Kidney (tissue), 14 donors: ENCODE measurements around the gene EEF1AKMT3. TPM values are rescaled to one million over a fixed set of nuclear protein-coding genes. Genes with fewer than 3 reads are reported as not detected.

ENCODE experiments used
- DNase-seq, 5 donors: peaks; one replicate each; pipeline ENCODE4 v3.0.0-alpha.2; 2013 to 2020
- FAIRE-seq: peaks from 2 replicates; lab custom pipeline; 2012; peaks lifted over from hg19 to GRCh38; lab: Jason Lieb, UNC
- H3K27ac ChIP-seq, 2 donors: one replicate each; pipeline ENCODE4 v1.7.0; 2013; ENCODE audit warnings: low read depth in 2 of 2, low read length in 2 of 2, inconsistent platforms in 1 of 2
- H3K27me3 ChIP-seq: one replicate; pipeline ENCODE4 v1.7.1; 2013; ENCODE audit warnings: low read length, inconsistent platforms; ENCODE audit not compliant: control insufficient read depth, insufficient read depth
- H3K36me3 ChIP-seq, 3 donors: one replicate each; pipeline versions ENCODE4 v1.7.0 to v1.7.1; 2013; ENCODE audit warnings: low read length in 3 of 3, control low read depth in 1 of 3, inconsistent platforms in 1 of 3; ENCODE audit not compliant: insufficient read depth in 3 of 3, control insufficient read depth in 2 of 3
- H3K4me1 ChIP-seq, 3 donors: one replicate each; pipeline versions ENCODE4 v1.7.0 to v1.7.1; 2013; ENCODE audit warnings: low read length in 3 of 3, inconsistent platforms in 1 of 3, low read depth in 1 of 3; ENCODE audit not compliant: control insufficient read depth in 2 of 3, insufficient read depth in 2 of 3
- H3K4me3 ChIP-seq, 3 donors: one replicate each; pipeline versions ENCODE4 v1.7.0 to v1.8.1; 2013; ENCODE audit warnings: low read length in 3 of 3, control low read depth in 1 of 3, inconsistent platforms in 1 of 3
- H3K9ac ChIP-seq, 3 donors: one replicate each; pipeline versions ENCODE4 v1.7.0 to v1.7.1; 2013; ENCODE audit warnings: low read length in 3 of 3, control low read depth in 1 of 3, inconsistent platforms in 1 of 3
- H3K9me3 ChIP-seq, 3 donors: one replicate each; pipeline versions ENCODE4 v1.7.0 to v1.7.1; 2013; ENCODE audit warnings: low read length in 3 of 3, control low read depth in 1 of 3, inconsistent platforms in 1 of 3; ENCODE audit not compliant: control insufficient read depth in 2 of 3, insufficient read depth in 1 of 3
- intact Hi-C: fragments of 100-400 bp; cut with DNase I; formaldehyde crosslinking; loops from one replicate; pipeline ENCODE4 v1.11.1; 2022
- polyA plus RNA-seq: library from polyadenylated mRNA; stranded (reverse); fragments of 350-450 nt; fragmentation: Illumina TruSeq; extraction: RNeasy Lipid Tissue Mini Kit (QIAGEN cat#74804); gene quantifications from one replicate; pipeline ENCODE4 v1.2.3, GENCODE V29; 2014; ENCODE audit warnings: low read depth, low replicate concordance; ENCODE audit not compliant: insufficient read depth
- total RNA-seq: library from RNA; stranded (reverse); fragmentation: NEBNext Ultra II Directional; extraction: Animal tissue kit (Norgen Biotek cat#: 25700); gene quantifications from one replicate; pipeline ENCODE4 v1.2.1, GENCODE V29; 2021
- TF ChIP-seq, protein P1 (sequence below): IDR thresholded peaks from 3 replicates; pipeline ENCODE4 v1.5.1; 2012; ENCODE audit warnings: mild to moderate bottlenecking, moderate library complexity, borderline replicate concordance; ENCODE audit not compliant: insufficient read depth; ENCODE audit errors: extremely low read depth
- donor health status: control.
- donor health status: control.
- donor health status: control.
- donor health status: control.
- donor health status: control.
- donor health status: DM: yes; HTN: yes; CAD: no.
- donor health status: Normal renal cell carcinoma (clear cell type).

EEF1AKMT3 gene
- total and polyA plus RNA-seq, 2 donors from 2014 or later: 10.4 to 15.3 TPM

GRCh38 chr12:57724003-57724935 is 48.1 kb upstream of the EEF1AKMT3 start:
- DNase-seq: no peak

GRCh38 chr12:57724936-57725740 is 47.3 kb upstream of the EEF1AKMT3 start:
- Histone ChIP-seq H3K4me1 (peaks cover 0 to 12% (median 0%) of the 10 kb centered on the region in 3 donors), H3K36me3 (peaks cover 0 to 7% (median 0%) of the 10 kb centered on the region in 3 donors), H3K4me3 (no peak overlapping the region), H3K27ac (no peak overlapping the region), H3K9ac (no peak overlapping the region), H3K9me3 (no peaks in the 10 kb centered on the region), H3K27me3 (no peaks in the 10 kb centered on the region)
- no peak for FAIRE-seq
- intact Hi-C loops: no loop called here
- TF ChIP-seq, protein P1, sequence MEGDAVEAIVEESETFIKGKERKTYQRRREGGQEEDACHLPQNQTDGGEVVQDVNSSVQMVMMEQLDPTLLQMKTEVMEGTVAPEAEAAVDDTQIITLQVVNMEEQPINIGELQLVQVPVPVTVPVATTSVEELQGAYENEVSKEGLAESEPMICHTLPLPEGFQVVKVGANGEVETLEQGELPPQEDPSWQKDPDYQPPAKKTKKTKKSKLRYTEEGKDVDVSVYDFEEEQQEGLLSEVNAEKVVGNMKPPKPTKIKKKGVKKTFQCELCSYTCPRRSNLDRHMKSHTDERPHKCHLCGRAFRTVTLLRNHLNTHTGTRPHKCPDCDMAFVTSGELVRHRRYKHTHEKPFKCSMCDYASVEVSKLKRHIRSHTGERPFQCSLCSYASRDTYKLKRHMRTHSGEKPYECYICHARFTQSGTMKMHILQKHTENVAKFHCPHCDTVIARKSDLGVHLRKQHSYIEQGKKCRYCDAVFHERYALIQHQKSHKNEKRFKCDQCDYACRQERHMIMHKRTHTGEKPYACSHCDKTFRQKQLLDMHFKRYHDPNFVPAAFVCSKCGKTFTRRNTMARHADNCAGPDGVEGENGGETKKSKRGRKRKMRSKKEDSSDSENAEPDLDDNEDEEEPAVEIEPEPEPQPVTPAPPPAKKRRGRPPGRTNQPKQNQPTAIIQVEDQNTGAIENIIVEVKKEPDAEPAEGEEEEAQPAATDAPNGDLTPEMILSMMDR: no peak
- DNase-seq: no peak

More at GRCh38 chr12:57724003-57724935, 48.1 kb upstream of the EEF1AKMT3 start:
- no peak overlapping the region for H3K27ac ChIP-seq
- no peaks in the 10 kb centered on the region for H3K9me3 ChIP-seq
- no peak for FAIRE-seq
- TF ChIP-seq, protein P1: no peak
- H3K9ac ChIP-seq: no peak overlapping the region
- intact Hi-C loops: no loop called here
- H3K4me3 ChIP-seq: no peak overlapping the region
- H3K27me3 ChIP-seq: no peaks in the 10 kb centered on the region
- H3K4me1 ChIP-seq: peaks cover 0 to 12% (median 0%) of the 10 kb centered on the region in 3 donors
- H3K36me3 ChIP-seq: peaks cover 0 to 11% (median 9%) of the 10 kb centered on the region in 3 donors

- H3K4me3 ChIP-seq: peak overlapping the region in 2 of 3 donors; percentile 46 to 69
- no peak overlapping the region for H3K27ac ChIP-seq
- no peaks in the 10 kb centered on the region for H3K27me3 ChIP-seq
- DNase-seq (no peak), FAIRE-seq (no peak)
- peaks cover 0 to 5% (median 0%) of the 10 kb centered on the region in 3 donors for H3K36me3 ChIP-seq
- TF ChIP-seq, protein P1: no peak
- no peaks in the 10 kb centered on the region for H3K9me3 ChIP-seq
- H3K9ac ChIP-seq: no peak overlapping the region
- peaks cover 0 to 12% (median 0%) of the 10 kb centered on the region in 3 donors for H3K4me1 ChIP-seq
- intact Hi-C loops: no loop called here
Measured at GRCh38 chr12:57725851-57726150, 46.6 kb upstream of the EEF1AKMT3 start.
